Astrocyte of the cerebellum (primary cell): ENCODE results near the gene SDCCAG8.

ENCODE experiments used
- DNase-seq: peaks from one replicate; pipeline ENCODE4 v3.0.0-alpha.2; 2011; ENCODE audit warnings: low read depth
- H3K4me3 ChIP-seq: 2 replicates; pipeline ENCODE4 v1.5.1; 2011; ENCODE audit warnings: mild to moderate bottlenecking, low read depth, low read length, moderate library complexity
- CTCF ChIP-seq: IDR thresholded peaks from 2 replicates; pipeline ENCODE4 v1.5.1; 2012; ENCODE audit warnings: low read length, low read depth, moderate library complexity, mild to moderate bottlenecking; ENCODE audit errors: missing control alignments
- in situ Hi-C: cut with HindIII; loops from 2 replicates; pipeline ENCODE4 v1.10.0; 2017; ENCODE audit warnings: low sequenced_read_pairs

Gene SDCCAG8

GRCh38 chr1:243253926-243254232, 2.0 kb upstream of the SDCCAG8 start:
- DNase-seq, result no peak
- H3K4me3 ChIP-seq, result peak overlapping the region; percentile 89
- in situ Hi-C loops, result no loop called here
- no peak for TF ChIP-seq CTCF

- in situ Hi-C loops, result no loop called here
- no peak for DNase-seq
- peak overlapping the region; percentile 89 for H3K4me3 ChIP-seq
- no peak for TF ChIP-seq CTCF
Measured at GRCh38 chr1:243254233-243254926, 1.5 kb upstream of the SDCCAG8 start.

- DNase-seq, result peak; percentile 97
- in situ Hi-C loops, result no loop called here
- no peak for TF ChIP-seq CTCF
- H3K4me3 ChIP-seq, result peak within 1 kb of the TSS; percentile 89
Measured at GRCh38 chr1:243254927-243255790, 682 bp upstream of the SDCCAG8 start, which contains the start of gene CEP170. TSS of gene CEP170 (minus strand) at chr1:243255281. CDS start at chr1:243225280, 30,001 bp downstream.

- no peak for DNase-seq
- peak overlapping the region; percentile 89 for H3K4me3 ChIP-seq
- TF ChIP-seq CTCF, result no peak
- in situ Hi-C loops, result no loop called here
Measured at GRCh38 chr1:243256590-243256989, 749 bp downstream of the SDCCAG8 start.

- in situ Hi-C loops, result no loop called here
- no peak overlapping the region for H3K4me3 ChIP-seq
- no peak for DNase-seq
- TF ChIP-seq CTCF, result no peak
Measured at GRCh38 chr1:243257189-243257588, 1.3 kb downstream of the SDCCAG8 start.

GRCh38 chr1:243258731-243259130, 2.9 kb downstream of the SDCCAG8 start:
- no peak for TF ChIP-seq CTCF
- no peak for DNase-seq
- in situ Hi-C loops, result no loop called here
- no peak overlapping the region for H3K4me3 ChIP-seq
